Astrocyte (in vitro differentiated cells and primary cell): Measurements from ENCODE around the gene CLEC4M. TPM values are rescaled to one million over a fixed set of nuclear protein-coding genes. Genes with fewer than 3 reads are reported as not detected.

Source experiments
- DNase-seq: peaks from one replicate; pipeline ENCODE4 v3.0.0-alpha.2; 2010; ENCODE audit warnings: low read depth
- FAIRE-seq: peaks from 2 replicates; lab custom pipeline; 2011; peaks lifted over from hg19 to GRCh38; lab: Jason Lieb, UNC
- H2AFZ ChIP-seq: 2 replicates; pipeline ENCODE4 v1.6.0; 2012; ENCODE audit warnings: low read depth, low read length, inconsistent platforms
- H3K27ac ChIP-seq: 2 replicates; pipeline ENCODE4 v1.5.1; 2011; ENCODE audit warnings: low read depth, low read length, inconsistent platforms
- H3K27me3 ChIP-seq: 2 replicates; pipeline ENCODE4 v1.6.0; 2011; ENCODE audit warnings: low read length, inconsistent platforms; ENCODE audit not compliant: insufficient read depth
- H3K36me3 ChIP-seq: 2 replicates; pipeline ENCODE4 v1.5.1; 2011; ENCODE audit warnings: low read length, inconsistent platforms; ENCODE audit not compliant: insufficient read depth
- H3K4me1 ChIP-seq: 2 replicates; pipeline ENCODE4 v1.5.1; 2011; ENCODE audit warnings: low read length, inconsistent platforms; ENCODE audit not compliant: insufficient read depth
- H3K4me2 ChIP-seq: 2 replicates; pipeline ENCODE4 v1.6.0; 2012; ENCODE audit warnings: low read length, inconsistent platforms
- H3K4me3 ChIP-seq: 2 replicates; pipeline ENCODE4 v1.5.1; 2011; ENCODE audit warnings: low read depth, mild to moderate bottlenecking, low read length, inconsistent platforms; ENCODE audit not compliant: insufficient read depth
- H3K79me2 ChIP-seq: 2 replicates; pipeline ENCODE4 v1.6.0; 2012; ENCODE audit warnings: mild to moderate bottlenecking, low read length, inconsistent platforms; ENCODE audit not compliant: insufficient read depth
- H3K9ac ChIP-seq: 2 replicates; pipeline ENCODE4 v1.6.0; 2012; ENCODE audit warnings: mild to moderate bottlenecking, low read length, inconsistent platforms
- H3K9me3 ChIP-seq: 2 replicates; pipeline ENCODE4 v1.5.1; 2012; ENCODE audit warnings: low read depth, mild to moderate bottlenecking, low read length, inconsistent platforms; ENCODE audit not compliant: insufficient read depth
- H4K20me1 ChIP-seq: 2 replicates; pipeline ENCODE4 v1.6.0; 2012; ENCODE audit warnings: low read length, inconsistent platforms; ENCODE audit not compliant: insufficient read depth
- H3K27ac Mint-ChIP-seq: one replicate; pipeline ENCODE4 v1.8.0; 2021; ENCODE audit warnings: mild to moderate bottlenecking, mixed read lengths; ENCODE audit not compliant: unreplicated experiment
- H3K27me3 Mint-ChIP-seq: one replicate; pipeline ENCODE4 v1.8.0; 2021; ENCODE audit warnings: low read depth, mixed read lengths; ENCODE audit not compliant: unreplicated experiment
- H3K36me3 Mint-ChIP-seq: one replicate; pipeline ENCODE4 v1.8.0; 2021; ENCODE audit warnings: low read depth, mixed read lengths; ENCODE audit not compliant: unreplicated experiment
- H3K4me1 Mint-ChIP-seq: one replicate; pipeline ENCODE4 v1.8.0; 2021; ENCODE audit warnings: low read depth, mixed read lengths; ENCODE audit not compliant: unreplicated experiment
- H3K4me3 Mint-ChIP-seq: one replicate; pipeline ENCODE4 v1.8.0; 2021; ENCODE audit warnings: mild to moderate bottlenecking, moderate library complexity, mixed read lengths; ENCODE audit not compliant: unreplicated experiment
- H3K9me3 Mint-ChIP-seq: one replicate; pipeline ENCODE4 v1.8.0; 2021; ENCODE audit warnings: mild to moderate bottlenecking, mixed read lengths; ENCODE audit not compliant: unreplicated experiment
- CTCF ChIP-seq: IDR thresholded peaks from 2 replicates; pipeline ENCODE4 v1.5.1; 2011; ENCODE audit warnings: low read depth, mild to moderate bottlenecking, inconsistent platforms, low read length, moderate library complexity; ENCODE audit not compliant: insufficient read depth
- EZH2 ChIP-seq: IDR thresholded peaks from 2 replicates; pipeline ENCODE4 v1.6.1; 2012; ENCODE audit warnings: mild to moderate bottlenecking, low read length, inconsistent platforms; ENCODE audit not compliant: insufficient read depth
- total RNA-seq: library from RNA; stranded (reverse); gene quantifications from 2 replicates; pipeline ENCODE4 v1.2.1, GENCODE V29; 2021

Gene CLEC4M
- total RNA-seq, 1 donor from 2014 or later = not detected

DNA sequence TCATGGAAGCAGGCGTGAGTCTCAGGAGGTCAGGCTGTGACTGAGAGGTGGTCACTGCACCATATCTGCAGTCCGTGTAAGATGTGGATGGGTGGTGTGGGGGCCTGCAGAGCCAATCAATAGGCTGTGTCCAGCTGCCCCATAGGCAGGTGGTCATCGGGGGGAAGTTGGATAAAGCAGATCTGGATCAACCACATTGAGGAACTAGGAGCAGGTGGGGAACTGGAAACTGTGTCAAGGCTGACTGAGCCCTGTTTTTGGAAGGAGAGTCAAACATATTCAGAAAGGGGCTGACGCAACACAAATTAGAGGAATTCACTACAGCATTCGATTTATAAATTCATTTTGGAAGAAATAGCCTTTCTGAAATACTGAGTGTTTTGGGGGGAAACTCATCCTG is 15.0 kb downstream of the CLEC4M start:
- Mint-ChIP-seq H3K27me3 (peaks cover 50% of the 10 kb centered on the region), H3K27ac (no peak overlapping the region), H3K4me3 (no peak overlapping the region), H3K36me3 (no peaks in the 10 kb centered on the region), H3K9me3 (no peaks in the 10 kb centered on the region), H3K4me1 (peaks cover under 1% of the 10 kb centered on the region)
- Histone ChIP-seq H3K4me3 (no peak overlapping the region), H3K79me2 (no peaks in the 10 kb centered on the region), H4K20me1 (no peaks in the 10 kb centered on the region), H3K9me3 (no peaks in the 10 kb centered on the region), H3K4me2 (no peak overlapping the region), H3K4me1 (no peaks in the 10 kb centered on the region), H2AFZ (no peak overlapping the region), H3K9ac (no peak overlapping the region), H3K36me3 (no peaks in the 10 kb centered on the region), H3K27me3 (peaks cover 3% of the 10 kb centered on the region), H3K27ac (no peak overlapping the region)
- TF ChIP-seq CTCF (no peak), EZH2 (no peak)
- no peak for FAIRE-seq
- no peak for DNase-seq

DNA sequence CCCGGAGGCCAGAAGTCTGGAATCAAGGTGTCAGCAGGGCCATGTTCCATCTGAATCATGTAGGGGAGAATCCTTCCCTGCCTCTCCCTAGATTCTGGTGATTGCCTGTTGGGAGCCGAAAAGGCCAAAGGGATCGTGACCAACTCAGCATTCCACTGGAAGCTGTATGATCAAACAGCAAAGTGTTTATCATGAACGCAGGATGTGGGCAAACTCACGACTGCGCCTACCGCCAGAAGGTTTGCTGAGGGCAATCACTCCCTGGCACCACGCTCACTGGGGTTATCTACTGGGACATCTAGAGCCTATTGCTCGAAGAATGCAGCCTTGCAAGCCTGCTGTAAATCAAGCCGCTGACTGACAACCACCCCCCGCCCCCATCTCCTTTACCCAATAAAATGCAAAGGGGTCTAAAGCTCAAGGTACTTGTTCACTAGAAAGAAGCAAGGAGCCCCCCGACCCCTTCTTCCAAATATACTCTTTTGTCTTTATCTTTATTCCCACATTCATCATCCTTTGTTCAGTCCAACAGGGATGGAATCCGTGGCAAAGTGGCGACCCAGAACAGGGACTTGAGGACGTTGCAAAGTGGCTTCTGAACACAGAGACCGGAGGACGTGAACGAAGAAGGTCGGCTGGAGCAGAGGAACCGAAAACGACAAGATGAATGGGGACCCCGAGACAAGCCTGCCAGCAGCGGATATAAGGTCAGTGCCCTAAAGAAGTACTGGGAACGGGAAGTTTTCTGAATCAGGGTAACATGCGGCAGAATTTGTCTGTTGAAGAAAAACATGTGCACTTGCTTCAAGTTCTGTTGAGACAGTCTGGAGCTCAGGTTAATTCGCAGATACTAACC is 16.8 kb downstream of the CLEC4M start:
- H3K4me1 ChIP-seq = no peaks in the 10 kb centered on the region
- H3K9ac ChIP-seq = no peak overlapping the region
- no peak overlapping the region for H3K4me3 ChIP-seq
- no peaks in the 10 kb centered on the region for H4K20me1 ChIP-seq
- no peak overlapping the region for H3K27ac ChIP-seq
- no peak overlapping the region for H3K4me2 ChIP-seq
- peaks cover 3% of the 10 kb centered on the region for H3K27me3 ChIP-seq
- Mint-ChIP-seq H3K4me1 (peaks cover 4% of the 10 kb centered on the region), H3K27ac (no peak overlapping the region), H3K36me3 (no peaks in the 10 kb centered on the region), H3K4me3 (no peak overlapping the region), H3K9me3 (no peaks in the 10 kb centered on the region), H3K27me3 (peaks cover 61% of the 10 kb centered on the region)
- TF ChIP-seq EZH2 = no peak
- no peak for TF ChIP-seq CTCF
- H3K9me3 ChIP-seq = no peaks in the 10 kb centered on the region
- no peaks in the 10 kb centered on the region for H3K79me2 ChIP-seq
- DNase-seq (no peak), FAIRE-seq (no peak)
- H3K36me3 ChIP-seq = no peaks in the 10 kb centered on the region
- H2AFZ ChIP-seq = no peak overlapping the region

DNA sequence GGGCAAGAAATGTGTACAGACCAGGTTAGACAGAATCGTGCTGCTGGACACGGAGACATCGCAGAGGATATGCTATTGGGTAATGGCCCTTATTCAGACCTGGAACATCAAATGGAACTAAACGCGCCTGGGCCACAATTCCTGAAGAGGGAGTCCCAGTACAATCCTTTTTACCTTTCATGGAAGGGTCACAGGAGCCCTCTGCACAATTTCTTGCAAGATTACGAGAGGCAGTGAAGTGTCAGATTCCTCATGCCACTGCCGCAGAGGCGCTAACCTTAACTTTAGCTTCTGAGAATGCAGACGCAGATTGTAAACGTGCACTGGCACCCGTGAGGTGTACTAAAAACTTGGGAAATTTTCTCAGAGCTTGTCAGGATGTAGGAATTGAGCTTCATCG is 18.1 kb downstream of the CLEC4M start:
- Histone ChIP-seq H2AFZ (no peak overlapping the region), H3K9ac (no peak overlapping the region), H3K4me1 (no peaks in the 10 kb centered on the region), H3K79me2 (no peaks in the 10 kb centered on the region), H3K4me2 (no peak overlapping the region), H3K4me3 (no peak overlapping the region), H3K36me3 (no peaks in the 10 kb centered on the region), H4K20me1 (no peaks in the 10 kb centered on the region), H3K27ac (no peak overlapping the region), H3K27me3 (peaks cover 3% of the 10 kb centered on the region), H3K9me3 (no peaks in the 10 kb centered on the region)
- Mint-ChIP-seq H3K9me3 (no peaks in the 10 kb centered on the region), H3K27me3 (peaks cover 58% of the 10 kb centered on the region), H3K27ac (no peak overlapping the region), H3K36me3 (no peaks in the 10 kb centered on the region), H3K4me3 (no peak overlapping the region), H3K4me1 (peaks cover 4% of the 10 kb centered on the region)
- FAIRE-seq = no peak
- DNase-seq = no peak
- TF ChIP-seq CTCF (no peak), EZH2 (no peak)
